Mesenchymal stem cell (in vitro differentiated cells and primary cell): ENCODE data around the gene TMPRSS2.
"Not testable (repeated sequence)": the region's sequence is repeated elsewhere in the genome, so short reads cannot be mapped to it uniquely, and the experiment has no call there.

Source experiments
- DNase-seq: peaks from one replicate; pipeline ENCODE4 v3.0.0-alpha.2; 2013
- H2AFZ ChIP-seq: one replicate; pipeline ENCODE4 v1.6.1; 2013; ENCODE audit warnings: low read depth, mild to moderate bottlenecking, control low read depth, inconsistent platforms, low read length, moderate library complexity
- H2AK5ac ChIP-seq: 2 replicates; pipeline ENCODE4 v1.6.1; 2013; ENCODE audit warnings: low read length, moderate library complexity, mild to moderate bottlenecking, inconsistent platforms; ENCODE audit not compliant: severe bottlenecking
- H2BK120ac ChIP-seq: one replicate; pipeline ENCODE4 v1.6.1; 2013; ENCODE audit warnings: low read depth, mild to moderate bottlenecking, inconsistent platforms, low read length, moderate library complexity
- H2BK12ac ChIP-seq, 2 experiments: one replicate each; pipeline ENCODE4 v1.6.1; 2013; ENCODE audit warnings: inconsistent platforms in 2 of 2, low read length in 2 of 2, mild to moderate bottlenecking in 2 of 2, moderate library complexity in 2 of 2, control low read depth in 1 of 2
- H2BK15ac ChIP-seq: one replicate; pipeline ENCODE4 v1.6.1; 2013; ENCODE audit warnings: mild to moderate bottlenecking, low read depth, inconsistent platforms; ENCODE audit not compliant: poor library complexity, severe bottlenecking
- H2BK5ac ChIP-seq: 2 replicates; pipeline ENCODE4 v1.6.1; 2013; ENCODE audit warnings: low read depth, mild to moderate bottlenecking, low read length, control low read depth, inconsistent platforms; ENCODE audit not compliant: poor library complexity, severe bottlenecking
- H3K14ac ChIP-seq, 2 experiments: one replicate each; pipeline ENCODE4 v1.6.1; 2013; ENCODE audit warnings: inconsistent platforms in 2 of 2, low read length in 2 of 2, control low read depth in 1 of 2, mild to moderate bottlenecking in 1 of 2, moderate library complexity in 1 of 2
- H3K18ac ChIP-seq, 2 experiments: one replicate each; pipeline ENCODE4 v1.6.1; 2013; ENCODE audit warnings: inconsistent platforms in 2 of 2, low read length in 2 of 2, control low read depth in 1 of 2, low read depth in 1 of 2, mild to moderate bottlenecking in 1 of 2
- H3K23ac ChIP-seq, 2 experiments: one replicate each; pipeline ENCODE4 v1.6.1; 2013; ENCODE audit warnings: inconsistent platforms in 2 of 2, low read length in 2 of 2, mild to moderate bottlenecking in 2 of 2, moderate library complexity in 2 of 2, control low read depth in 1 of 2
- H3K27ac ChIP-seq: 2 replicates; pipeline ENCODE4 v1.5.1; 2013; ENCODE audit warnings: mild to moderate bottlenecking, moderate library complexity, low read length, control low read depth, inconsistent platforms; ENCODE audit not compliant: poor library complexity, severe bottlenecking
- H3K27me3 ChIP-seq, 2 experiments: 2 replicates each; pipeline versions ENCODE4 v1.6.1 to v1.7.0; 2013; ENCODE audit warnings: low read length in 2 of 2, mild to moderate bottlenecking in 2 of 2, moderate library complexity in 2 of 2, control low read depth in 1 of 2, inconsistent platforms in 1 of 2; ENCODE audit not compliant: control insufficient read depth in 1 of 2, insufficient read depth in 1 of 2
- H3K36me3 ChIP-seq, 2 experiments: 2 replicates each; pipeline versions ENCODE4 v1.6.1 to v1.7.0; 2013; ENCODE audit warnings: low read length in 2 of 2, control low read depth in 1 of 2, inconsistent platforms in 1 of 2, low read depth in 1 of 2, mild to moderate bottlenecking in 1 of 2; ENCODE audit not compliant: insufficient read depth in 2 of 2, control insufficient read depth in 1 of 2
- H3K4ac ChIP-seq, 2 experiments: one replicate each; pipeline ENCODE4 v1.6.1; 2013; ENCODE audit warnings: inconsistent platforms in 2 of 2, low read length in 2 of 2, mild to moderate bottlenecking in 2 of 2, moderate library complexity in 2 of 2, control low read depth in 1 of 2, low read depth in 1 of 2
- H3K4me1 ChIP-seq: 2 replicates; pipeline ENCODE4 v1.6.1; 2013; ENCODE audit warnings: low read depth, low read length, control low read depth; ENCODE audit not compliant: control insufficient read depth, insufficient read depth
- H3K4me2 ChIP-seq: 2 replicates; pipeline ENCODE4 v1.6.1; 2013; ENCODE audit warnings: low read length, mild to moderate bottlenecking, inconsistent platforms; ENCODE audit not compliant: poor library complexity, severe bottlenecking
- H3K4me3 ChIP-seq, 2 experiments: 2 replicates each; pipeline versions ENCODE4 v1.5.1 to v1.7.0; 2013; ENCODE audit warnings: low read length in 2 of 2, mild to moderate bottlenecking in 2 of 2, control low read depth in 1 of 2, low read depth in 1 of 2; ENCODE audit not compliant: insufficient read depth in 1 of 2
- H3K79me1 ChIP-seq: replicated peaks from 2 replicates; pipeline ENCODE4 v1.6.1; 2013; ENCODE audit warnings: mild to moderate bottlenecking, control low read depth, low read length, inconsistent platforms; ENCODE audit not compliant: poor library complexity, severe bottlenecking
- H3K9ac ChIP-seq: 2 replicates; pipeline ENCODE4 v1.7.0; 2013; ENCODE audit warnings: mild to moderate bottlenecking, low read length, moderate library complexity
- H3K9me3 ChIP-seq: 2 replicates; pipeline ENCODE4 v1.7.0; 2013; ENCODE audit warnings: mild to moderate bottlenecking, low read length; ENCODE audit not compliant: control insufficient read depth
- H4K8ac ChIP-seq: one replicate; pipeline ENCODE4 v1.6.1; 2013; ENCODE audit warnings: inconsistent platforms, mild to moderate bottlenecking, low read length, moderate library complexity
- H4K91ac ChIP-seq: one replicate; pipeline ENCODE4 v1.6.1; 2013; ENCODE audit warnings: mild to moderate bottlenecking, low read length, inconsistent platforms
- WGBS: methylation state at CpG from one replicate; pipeline ENCODE4 v1.1.7; 2013; ENCODE audit warnings: mixed read lengths; 5-methylcytosine and 5-hydroxymethylcytosine counted together

TMPRSS2 gene

GRCh38 chr21:41422546-41423304, 85.2 kb downstream of the TMPRSS2 start:
- Histone ChIP-seq H3K27ac (no peak overlapping the region), H3K9ac (peak overlapping the region; percentile 8), H3K36me3 (no peaks in the 10 kb centered on the region), H3K4me3 (no peak overlapping the region), H2BK5ac (no peak overlapping the region), H2BK12ac (no peak overlapping the region), H3K27me3 (peaks cover 0 to 3% of the 10 kb centered on the region in 2 experiments), H2AFZ (no peak overlapping the region), H4K8ac (no peak overlapping the region), H3K4ac (no peak overlapping the region), H3K9me3 (no peaks in the 10 kb centered on the region), H3K4me1 (peaks cover 15% of the 10 kb centered on the region), H3K79me1 (no peaks in the 10 kb centered on the region), H3K23ac (no peak overlapping the region), H3K18ac (no peak overlapping the region), H3K14ac (no peak overlapping the region), H2AK5ac (peak overlapping the region; percentile 90), H2BK120ac (no peak overlapping the region), H4K91ac (no peak overlapping the region), H3K4me2 (no peak overlapping the region), H2BK15ac (no peak overlapping the region)
- no peak for DNase-seq
- 97% methylated on average over 19 of the region's 19 CpGs for WGBS

- not testable (repeated sequence) for H4K91ac ChIP-seq, H2BK15ac ChIP-seq, H3K23ac ChIP-seq, H3K79me1 ChIP-seq, H3K9me3 ChIP-seq, H2BK5ac ChIP-seq, H3K14ac ChIP-seq, H3K4me2 ChIP-seq, DNase-seq, H3K36me3 ChIP-seq, H3K4ac ChIP-seq, H2AK5ac ChIP-seq, H4K8ac ChIP-seq, H3K27me3 ChIP-seq, H2BK12ac ChIP-seq, H2AFZ ChIP-seq, H2BK120ac ChIP-seq, H3K18ac ChIP-seq, H3K27ac ChIP-seq
- peak overlapping the region; percentile 98 for H3K9ac ChIP-seq
- peaks cover 12% of the 10 kb centered on the region for H3K4me1 ChIP-seq
- 52% methylated on average over 3 of the region's 8 CpGs for WGBS
- H3K4me3 ChIP-seq = peak overlapping the region in 1 of 2 experiments; percentile 84
These were observed 87.0 kb downstream of the TMPRSS2 start for GRCh38 chr21:41420998-41421397.

DNA sequence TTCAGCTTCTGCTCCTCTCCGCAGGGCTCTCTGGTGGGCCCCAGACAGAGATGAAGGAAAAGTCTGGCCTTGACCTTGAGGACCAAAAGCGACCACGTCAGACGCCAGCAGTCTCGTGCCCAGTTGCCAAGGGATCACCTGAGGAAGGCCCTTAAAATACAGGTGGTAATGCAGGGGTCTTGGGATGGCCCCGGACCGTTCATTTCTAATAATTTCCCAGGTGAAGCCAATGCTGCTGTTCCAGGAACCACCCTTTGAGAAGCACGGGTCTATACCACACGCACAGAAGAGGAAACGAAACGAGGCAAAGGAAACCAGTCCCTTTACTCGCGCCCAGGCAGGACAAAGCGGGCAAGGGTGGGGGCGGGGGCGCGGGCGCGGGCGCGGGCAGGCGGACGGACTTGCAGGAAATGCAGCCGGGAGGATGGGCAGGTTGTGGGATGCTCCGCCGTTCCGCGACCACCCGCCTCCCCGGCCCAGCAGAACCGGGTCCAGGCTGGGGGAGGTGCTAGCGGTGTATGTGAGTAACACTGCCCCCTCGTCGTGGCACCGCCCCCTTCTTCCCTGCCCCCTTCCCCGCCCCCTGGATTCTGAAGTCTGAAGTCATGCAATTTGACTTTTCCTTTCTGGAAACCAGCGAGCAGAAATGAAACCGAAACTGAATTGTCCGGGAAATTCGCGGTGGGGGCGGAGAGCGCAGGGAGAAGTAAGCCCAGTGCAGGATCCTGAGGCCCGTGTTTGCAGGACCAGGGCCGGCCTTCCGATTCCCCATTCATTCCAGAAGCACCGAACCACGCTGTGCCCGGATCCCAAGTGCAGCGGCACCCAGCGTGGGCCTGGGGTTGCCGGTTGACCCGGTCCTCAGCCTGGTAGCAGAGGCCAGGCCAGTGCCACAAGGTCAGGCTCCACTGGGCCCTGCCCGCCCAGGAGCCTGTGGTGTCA, 87.8 kb downstream of the TMPRSS2 start:
- peak; percentile 93 for DNase-seq
- peak overlapping the region; percentile 93 for H3K4me2 ChIP-seq
- H3K79me1 ChIP-seq = no peaks in the 10 kb centered on the region
- no peak overlapping the region for H2BK5ac ChIP-seq
- H4K8ac ChIP-seq = peak overlapping the region; percentile 100
- H4K91ac ChIP-seq = peak overlapping the region; percentile 100
- H3K27me3 ChIP-seq = no peaks in the 10 kb centered on the region
- H3K27ac ChIP-seq = peak overlapping the region; percentile 36
- peak overlapping the region; percentile 65 to 84 for H3K4me3 ChIP-seq
- H3K14ac ChIP-seq = peak overlapping the region in 1 of 2 experiments; percentile 31
- H3K9ac ChIP-seq = peak overlapping the region; percentile 98
- peaks cover 8% of the 10 kb centered on the region for H3K4me1 ChIP-seq
- peak overlapping the region; percentile 39 to 49 for H2BK12ac ChIP-seq
- peak overlapping the region; percentile 91 to 100 for H3K18ac ChIP-seq
- H3K36me3 ChIP-seq = no peaks in the 10 kb centered on the region
- peak overlapping the region; percentile 88 for H2BK15ac ChIP-seq
- H3K9me3 ChIP-seq = no peaks in the 10 kb centered on the region
- H3K23ac ChIP-seq = no peak overlapping the region
- H3K4ac ChIP-seq = peak overlapping the region; percentile 30 to 99
- 13% methylated on average over 44 of the region's 54 CpGs for WGBS
- peak overlapping the region; percentile 21 for H2AK5ac ChIP-seq
- H2BK120ac ChIP-seq = peak overlapping the region; percentile 77
- peak overlapping the region; percentile 66 for H2AFZ ChIP-seq
